NCI-H2196 (cell line): ENCODE measurements around the gene PHF20.
"Not testable (repeated sequence)": the region's sequence is repeated elsewhere in the genome, so short reads cannot be mapped to it uniquely, and the experiment has no call there.

Experiments used
- DNase-seq: peaks from one replicate; lab custom pipeline; 2025; ENCODE audit not compliant: unreplicated experiment; lab: John Stamatoyannopoulos, UW

Gene PHF20

DNA sequence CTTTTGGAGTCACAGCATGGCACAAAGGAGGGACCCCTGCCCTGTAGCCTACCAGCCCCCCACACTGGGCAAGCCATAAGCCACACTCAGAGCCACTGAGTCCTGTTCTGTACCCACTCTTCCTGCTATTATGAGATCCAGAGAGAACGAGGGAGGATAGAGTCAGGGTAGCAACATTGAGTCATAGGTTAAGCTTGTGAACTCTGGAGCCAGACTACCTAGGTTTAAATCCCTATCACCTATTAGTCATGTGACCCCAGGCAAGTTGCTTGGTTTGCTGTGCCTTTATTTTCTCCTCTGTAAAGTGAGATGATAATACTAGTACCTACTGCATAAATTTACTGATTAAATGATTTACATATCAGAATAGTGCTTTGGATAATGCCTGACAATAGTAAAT, 197.1 kb downstream of the PHF20 start:
- DNase-seq = no peak

DNA sequence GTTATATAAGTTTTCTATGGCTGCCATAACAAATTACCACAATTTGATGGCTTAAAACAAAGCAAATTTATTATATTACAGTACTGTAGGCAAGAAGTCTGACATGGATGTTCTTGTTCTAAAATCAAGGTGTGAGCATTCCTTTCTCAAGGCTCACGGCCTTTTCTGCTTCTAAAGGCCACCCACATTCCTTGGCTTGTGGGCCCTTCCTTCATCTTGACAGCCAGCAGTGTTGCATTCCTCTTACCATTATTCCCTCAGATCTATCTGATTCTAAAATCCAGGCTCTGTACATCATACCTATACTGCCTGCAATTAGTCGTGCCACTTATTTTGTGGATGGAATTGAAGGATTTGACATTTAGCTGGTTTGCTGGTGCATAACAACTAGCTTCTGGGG, 200.2 kb downstream of the PHF20 start:
- no peak for DNase-seq

DNA sequence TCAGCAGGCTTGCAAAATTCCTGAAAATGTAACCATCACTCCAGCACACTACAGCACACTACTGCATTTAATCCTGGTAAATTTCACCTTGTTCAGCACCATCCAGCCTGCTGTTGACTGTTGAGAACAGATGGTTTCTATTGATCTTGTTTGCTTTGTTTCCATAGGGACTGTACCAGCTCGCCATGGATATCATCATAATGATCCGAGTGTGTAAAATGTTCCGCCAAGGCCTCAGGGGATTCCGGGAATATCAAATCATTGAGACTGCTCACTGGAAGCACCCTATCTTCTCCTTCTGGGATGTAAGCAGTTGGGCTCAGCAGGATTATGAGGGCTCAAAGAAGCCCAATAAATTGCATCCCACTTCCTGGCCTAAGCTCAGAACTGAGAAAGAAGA, 200.6 kb downstream of the PHF20 start:
- peak; percentile 30 for DNase-seq

DNA sequence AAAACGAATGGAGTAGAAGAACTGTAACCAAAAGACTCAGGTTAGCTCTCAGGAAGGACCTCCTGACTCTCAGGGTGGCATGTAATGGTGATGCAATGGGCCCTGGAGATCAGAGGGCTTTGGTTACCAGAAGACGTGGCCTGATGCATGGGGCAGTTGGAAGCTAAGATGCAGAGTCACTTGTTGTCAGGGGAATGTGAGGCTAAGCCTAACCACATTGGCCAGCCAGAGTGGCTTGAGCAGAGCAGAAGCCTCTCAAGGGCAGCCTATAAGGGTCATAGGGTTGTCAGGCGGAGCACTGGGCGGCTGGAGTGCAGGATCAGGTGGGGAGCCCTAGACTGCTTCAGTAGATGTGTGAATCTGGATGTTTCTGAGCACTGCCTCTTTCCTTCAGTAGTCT, 202.4 kb downstream of the PHF20 start:
- DNase-seq = no peak

DNA sequence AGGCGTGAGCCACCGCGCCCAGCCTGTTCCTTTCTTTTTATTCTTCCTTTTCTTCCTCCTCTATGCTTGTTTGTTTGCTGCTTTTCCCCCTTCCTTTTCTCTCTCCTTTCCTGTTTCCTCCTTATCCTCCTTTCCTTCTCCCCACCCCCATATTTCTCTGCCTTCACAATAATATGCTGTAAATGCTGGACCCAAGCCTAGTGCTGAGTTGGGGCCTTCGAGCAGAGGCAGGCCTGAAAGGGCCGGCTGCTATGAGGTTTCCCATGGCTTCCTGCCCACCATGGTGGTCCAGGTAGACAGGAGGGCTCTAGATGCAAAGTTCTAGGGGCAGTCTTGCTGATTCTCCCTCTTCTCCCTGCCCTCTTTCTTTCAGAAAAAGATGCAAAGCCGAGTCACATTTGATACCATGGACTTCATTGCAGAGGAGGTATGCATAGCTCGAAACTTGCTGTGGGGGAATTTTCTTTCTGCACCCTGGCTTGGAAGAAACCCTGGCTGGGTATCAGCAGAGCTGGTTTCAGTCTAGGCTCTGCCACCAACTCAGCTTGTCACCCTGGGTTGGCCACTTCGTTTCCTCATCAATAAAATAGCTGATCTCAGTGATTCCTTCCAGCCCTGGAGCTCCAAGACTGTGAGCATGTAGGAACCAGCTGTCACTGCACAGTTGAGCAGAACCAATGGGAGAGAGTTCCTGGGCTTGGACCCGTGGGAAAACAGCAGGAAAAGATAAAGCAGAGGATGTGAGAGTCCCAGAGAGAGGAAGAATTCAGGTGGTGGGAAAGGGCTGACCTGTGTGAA, 204.0 kb downstream of the PHF20 start:
- no peak for DNase-seq

DNA sequence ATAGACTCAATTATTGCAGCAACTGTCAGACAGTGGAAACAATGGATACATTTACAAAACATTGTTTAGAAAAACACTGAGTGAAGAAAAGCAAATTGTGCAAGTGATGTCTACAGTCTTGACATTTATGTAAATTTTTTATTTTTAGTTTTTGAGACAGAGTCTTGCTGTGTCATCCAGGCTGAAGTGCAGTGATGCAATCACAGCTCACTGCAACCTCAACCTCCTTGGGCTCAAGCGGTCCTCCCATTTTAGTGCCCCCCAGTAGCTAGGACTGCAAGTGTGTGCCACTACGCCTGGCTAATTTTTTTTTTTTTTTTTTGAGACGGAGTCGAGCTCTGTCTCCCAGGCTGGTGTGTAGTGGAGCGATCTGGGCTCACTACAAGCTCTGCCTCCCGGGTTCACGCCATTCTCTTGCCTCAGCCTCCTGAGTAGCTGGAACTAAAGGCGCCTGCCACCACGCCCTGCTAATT, 206.3 kb downstream of the PHF20 start:
- no peak for DNase-seq

DNA sequence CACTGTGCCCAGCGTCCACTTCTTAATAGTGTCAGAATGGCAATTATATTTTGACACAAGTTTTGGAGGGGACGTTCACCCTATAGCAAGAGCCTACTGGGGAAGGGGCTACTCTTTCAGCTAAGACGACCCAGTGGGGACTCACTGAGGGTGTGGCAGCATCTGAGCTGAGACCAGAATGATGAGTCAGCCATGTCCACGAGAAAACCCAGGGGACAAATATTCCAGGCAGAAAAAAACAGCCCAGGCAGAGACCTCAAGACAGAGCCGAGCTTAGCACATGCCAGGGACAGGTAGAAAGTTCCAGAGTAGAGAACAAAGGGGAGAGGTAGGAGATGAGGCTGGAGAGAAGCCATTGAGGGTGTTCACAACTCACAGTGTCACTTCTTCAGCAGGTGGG, 207.7 kb downstream of the PHF20 start:
- DNase-seq = no peak

DNA sequence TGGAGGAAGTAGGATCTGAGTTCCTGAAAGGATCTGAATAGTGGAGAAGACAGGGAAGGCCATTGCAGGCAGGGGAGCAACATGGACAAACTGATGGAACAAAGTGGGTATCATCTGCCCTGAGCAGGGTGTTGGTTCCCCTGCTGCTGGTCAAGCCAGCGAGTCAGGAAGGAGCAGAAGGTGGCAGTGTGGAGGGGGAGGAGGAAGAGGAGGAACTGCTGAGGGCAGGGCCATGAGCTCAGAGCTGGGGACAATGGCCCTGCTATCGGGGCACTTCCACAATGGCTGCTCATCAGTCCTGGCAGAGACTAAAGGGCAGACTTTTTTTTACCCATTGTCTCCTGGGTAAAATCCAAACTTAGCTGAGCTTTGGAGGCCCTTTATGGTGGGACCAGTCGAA, 210.2 kb downstream of the PHF20 start:
- DNase-seq = no peak

DNA sequence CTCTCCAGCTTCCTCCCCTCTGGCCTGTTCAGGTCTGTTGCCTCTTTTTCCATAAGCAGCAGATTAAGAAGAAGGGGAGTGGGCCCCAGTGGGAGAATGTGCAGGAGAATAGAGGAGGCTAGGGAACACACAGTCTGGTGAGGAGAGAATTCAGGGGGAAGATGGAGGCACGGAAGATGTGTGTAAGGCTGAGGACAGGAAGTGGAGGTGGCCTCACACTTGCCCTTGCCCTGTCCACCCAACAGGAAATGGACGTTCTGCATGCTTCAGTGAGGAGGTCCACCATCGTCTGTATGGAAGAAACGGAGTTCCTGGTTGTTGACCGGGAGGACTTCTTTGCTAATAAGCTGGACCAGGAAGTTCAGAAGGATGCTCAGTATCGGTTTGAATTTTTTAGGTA, 212.6 kb downstream of the PHF20 start:
- no peak for DNase-seq

DNA sequence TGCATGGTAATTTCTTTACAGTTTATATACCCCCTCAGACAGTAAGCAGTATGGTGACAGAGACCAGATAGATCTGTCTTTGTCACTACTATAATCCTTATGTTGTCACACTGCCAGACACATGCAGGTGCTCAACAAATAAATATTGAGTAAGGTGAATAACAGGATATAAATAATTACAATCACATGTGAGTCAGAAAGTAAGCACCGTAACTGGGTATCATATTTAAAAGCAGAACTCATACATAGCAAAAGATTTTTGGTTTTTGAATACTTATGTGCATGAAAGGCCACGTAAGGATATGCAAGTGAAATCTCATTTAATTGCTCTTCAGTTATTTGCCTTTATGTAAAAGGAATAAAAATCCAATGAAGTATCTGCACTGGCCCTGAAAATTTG, 214.0 kb downstream of the PHF20 start:
- peak; percentile 40 for DNase-seq

DNA sequence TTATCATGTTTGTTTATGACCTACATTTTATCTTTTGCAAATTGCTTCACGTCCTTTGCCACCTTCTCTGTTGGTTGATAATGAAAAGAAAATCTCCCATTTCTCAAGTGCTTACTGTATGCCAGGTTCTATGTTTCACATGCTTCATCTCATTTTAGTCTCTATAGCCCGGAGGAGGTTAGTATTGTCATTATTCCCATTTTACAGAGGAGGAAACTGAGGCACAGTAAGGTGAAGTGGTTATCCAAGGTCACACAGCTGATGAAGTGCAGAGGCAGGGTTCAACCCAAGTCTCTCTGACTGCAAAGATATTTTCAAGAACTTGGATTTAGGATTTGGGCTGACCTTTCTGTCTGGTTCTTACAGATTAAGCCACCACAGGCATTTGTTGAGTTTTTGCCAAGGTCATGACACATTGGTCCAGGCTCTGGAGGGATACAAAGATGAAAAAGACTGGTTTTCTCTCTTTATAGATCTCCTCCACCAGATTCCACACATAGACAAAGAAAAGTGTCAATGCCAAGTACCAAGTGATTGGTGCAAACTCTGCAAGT, 217.2 kb downstream of the PHF20 start:
- DNase-seq = no peak

DNA sequence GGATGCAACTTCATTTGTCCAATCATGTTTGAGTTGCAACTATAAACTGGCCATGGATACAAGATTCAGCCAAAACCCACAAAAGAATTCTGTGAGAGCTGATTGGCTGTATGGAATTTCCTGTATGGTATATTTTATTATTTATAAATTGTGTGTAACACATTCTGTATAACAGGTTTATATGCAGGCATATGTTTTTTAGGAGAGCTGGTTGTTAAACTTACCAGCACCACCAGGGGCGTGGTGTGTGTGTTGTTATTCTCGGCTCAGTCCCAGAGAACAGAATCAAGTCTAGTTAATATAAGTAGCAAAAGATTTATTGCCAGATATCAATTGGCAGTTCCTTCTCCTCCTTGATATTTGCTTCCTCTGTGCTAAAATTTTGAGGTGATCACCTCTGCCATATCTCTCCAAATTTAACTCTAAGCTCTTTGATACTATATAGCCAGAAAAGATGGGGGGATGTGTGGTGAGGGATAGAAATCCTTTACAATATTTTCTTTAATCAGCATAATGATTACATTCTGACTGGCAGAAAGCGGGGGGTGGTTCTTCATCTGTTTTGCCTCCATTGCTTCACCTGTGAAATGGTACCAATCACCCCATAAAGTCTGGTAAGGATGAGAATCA, 219.4 kb downstream of the PHF20 start:
- no peak for DNase-seq

DNA sequence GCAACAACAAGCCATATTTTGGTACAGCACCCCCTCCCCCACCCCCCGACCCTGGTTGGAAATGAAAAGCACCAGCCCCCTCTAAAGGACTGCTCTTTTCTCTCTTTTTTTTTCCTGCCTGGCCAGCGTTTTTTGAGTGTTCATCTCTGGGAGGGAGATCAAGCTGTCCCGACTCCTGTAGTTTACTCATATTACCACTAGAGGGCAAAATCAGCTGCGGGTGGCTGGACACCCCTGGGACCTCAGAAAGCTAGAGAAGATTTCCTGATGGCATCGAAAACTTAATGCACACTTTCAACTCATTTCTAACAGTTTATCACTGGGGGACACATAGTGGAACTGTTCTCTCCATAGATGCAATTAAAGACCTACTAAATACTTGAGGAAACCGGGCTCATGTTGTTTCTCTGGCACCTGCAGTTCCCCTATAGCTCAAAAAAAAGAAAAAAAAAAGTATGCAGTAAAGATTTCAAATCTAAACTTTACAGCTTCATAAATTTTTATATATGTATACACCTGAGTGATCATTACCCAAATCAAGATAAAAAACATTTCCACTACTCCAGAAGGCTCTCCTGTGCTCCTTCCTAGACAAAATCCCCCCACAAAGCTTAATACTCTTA, 221.0 kb downstream of the PHF20 start:
- peak; percentile 90 for DNase-seq

DNA sequence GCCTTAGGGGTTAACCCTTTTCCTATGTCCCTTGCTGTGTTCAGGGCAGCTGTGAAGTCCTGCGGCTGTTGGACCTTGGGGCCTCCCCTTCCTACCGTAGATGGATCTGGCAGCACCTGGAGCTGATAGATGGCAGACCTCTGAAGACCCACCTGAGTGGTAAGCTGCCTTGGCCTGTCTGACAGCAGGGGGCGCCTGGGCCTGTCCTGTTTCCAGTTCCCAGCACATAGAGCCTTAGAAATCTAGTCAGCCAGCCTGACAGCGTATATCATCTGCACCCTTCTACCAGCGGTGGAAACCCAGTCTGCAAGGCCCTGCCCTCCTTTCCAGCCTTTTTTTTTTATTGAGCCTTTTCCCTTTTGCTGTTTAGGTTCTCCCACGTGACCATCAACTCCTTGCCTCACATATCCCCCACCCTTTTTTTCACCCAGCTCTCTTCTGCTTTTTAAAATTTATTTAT, 223.2 kb downstream of the PHF20 start:
- DNase-seq = peak; percentile 93

DNA sequence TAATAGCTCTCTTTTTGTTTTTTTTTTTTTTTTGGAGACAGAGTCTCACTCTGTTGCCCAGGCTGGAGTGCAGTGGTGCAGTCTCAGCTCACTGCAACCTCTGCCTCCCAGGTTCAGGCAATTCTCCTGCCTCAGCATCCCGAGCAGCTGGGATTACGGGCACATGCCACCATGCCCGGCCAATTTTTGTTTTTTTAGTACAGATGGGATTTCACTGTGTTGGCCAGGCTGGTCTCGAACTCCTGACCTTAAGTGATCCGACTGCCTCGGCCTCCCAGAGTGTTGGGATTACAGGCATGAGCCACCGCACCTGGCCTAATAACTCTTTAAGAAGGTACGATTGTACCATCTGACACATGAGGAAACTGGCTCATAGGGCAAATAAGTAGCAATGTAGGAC, 224.7 kb downstream of the PHF20 start:
- not testable (repeated sequence) for DNase-seq
